Subcutaneous abdominal adipose tissue (tissue), 5 donors: ENCODE results near the gene GAB2.

ENCODE experiments used
- H3K27ac ChIP-seq: one replicate; pipeline ENCODE4 v1.7.0; 2013; ENCODE audit warnings: low read depth, mild to moderate bottlenecking, inconsistent platforms, low read length, moderate library complexity
- H3K27me3 ChIP-seq, 5 donors: one replicate each; pipeline ENCODE4 v1.7.0; 2013; ENCODE audit warnings: low read length in 5 of 5, inconsistent platforms in 1 of 5; ENCODE audit not compliant: control insufficient read depth in 5 of 5, insufficient read depth in 4 of 5
- H3K36me3 ChIP-seq, 5 donors: one replicate each; pipeline ENCODE4 v1.7.0; 2013; ENCODE audit warnings: low read length in 5 of 5; ENCODE audit not compliant: control insufficient read depth in 5 of 5, insufficient read depth in 5 of 5
- H3K4me1 ChIP-seq, 5 donors: one replicate each; pipeline ENCODE4 v1.7.0; 2013; ENCODE audit warnings: low read length in 5 of 5, mild to moderate bottlenecking in 3 of 5, moderate library complexity in 1 of 5; ENCODE audit not compliant: control insufficient read depth in 5 of 5, insufficient read depth in 5 of 5
- H3K4me3 ChIP-seq, 5 donors: one replicate each; pipeline ENCODE4 v1.7.0; 2013; ENCODE audit warnings: low read length in 5 of 5, low read depth in 1 of 5
- H3K9ac ChIP-seq, 5 donors: one replicate each; pipeline ENCODE4 v1.7.0; 2013; ENCODE audit warnings: low read length in 5 of 5, mild to moderate bottlenecking in 4 of 5, moderate library complexity in 3 of 5
- H3K9me3 ChIP-seq, 5 donors: one replicate each; pipeline ENCODE4 v1.7.0; 2013; ENCODE audit warnings: low read length in 5 of 5; ENCODE audit not compliant: control insufficient read depth in 5 of 5
- donor health status: healthy.
- donor health status: healthy.
- donor health status: healthy.
- donor health status: healthy.
- donor health status: healthy.

Gene GAB2

GRCh38 chr11:78254268-78254667 is 163.4 kb downstream of the GAB2 start:
- no peak overlapping the region for H3K9ac ChIP-seq
- no peak overlapping the region for H3K4me3 ChIP-seq
- H3K36me3 ChIP-seq = peaks cover 5 to 12% (median 8%) of the 10 kb centered on the region in 5 donors
- H3K27me3 ChIP-seq = no peaks in the 10 kb centered on the region
- peaks cover 5 to 45% (median 33%) of the 10 kb centered on the region in 5 donors for H3K4me1 ChIP-seq
- no peak overlapping the region for H3K27ac ChIP-seq
- H3K9me3 ChIP-seq = no peaks in the 10 kb centered on the region

- Histone ChIP-seq H3K9ac (no peak overlapping the region), H3K4me1 (peaks cover 5 to 45% (median 33%) of the 10 kb centered on the region in 5 donors), H3K4me3 (no peak overlapping the region), H3K36me3 (peaks cover 10 to 17% (median 13%) of the 10 kb centered on the region in 5 donors), H3K27me3 (no peaks in the 10 kb centered on the region), H3K9me3 (no peaks in the 10 kb centered on the region), H3K27ac (no peak overlapping the region)
These were observed 163.8 kb downstream of the GAB2 start for GRCh38 chr11:78253797-78254196.

GRCh38 chr11:78251083-78251775 is 166.4 kb downstream of the GAB2 start:
- Histone ChIP-seq H3K9me3 (no peaks in the 10 kb centered on the region), H3K27ac (peak overlapping the region; percentile 2), H3K9ac (no peak overlapping the region), H3K27me3 (no peaks in the 10 kb centered on the region), H3K4me3 (no peak overlapping the region), H3K36me3 (peaks cover 16 to 31% (median 22%) of the 10 kb centered on the region in 5 donors), H3K4me1 (peaks cover 0 to 29% (median 16%) of the 10 kb centered on the region in 5 donors)

GRCh38 chr11:78250099-78250498 is 167.5 kb downstream of the GAB2 start:
- Histone ChIP-seq H3K27ac (no peak overlapping the region), H3K4me3 (no peak overlapping the region), H3K9ac (no peak overlapping the region), H3K36me3 (peaks cover 16 to 31% (median 22%) of the 10 kb centered on the region in 5 donors), H3K27me3 (no peaks in the 10 kb centered on the region), H3K4me1 (peaks cover 0 to 26% (median 16%) of the 10 kb centered on the region in 5 donors), H3K9me3 (no peaks in the 10 kb centered on the region)

- Histone ChIP-seq H3K27ac (no peak overlapping the region), H3K27me3 (no peaks in the 10 kb centered on the region), H3K9ac (no peak overlapping the region), H3K4me3 (no peak overlapping the region), H3K36me3 (peaks cover 16 to 31% (median 22%) of the 10 kb centered on the region in 5 donors), H3K9me3 (no peaks in the 10 kb centered on the region), H3K4me1 (peaks cover 0 to 32% (median 28%) of the 10 kb centered on the region in 5 donors)
These were observed 168.7 kb downstream of the GAB2 start for GRCh38 chr11:78248903-78249302.

- H3K36me3 ChIP-seq = peaks cover 16 to 31% (median 22%) of the 10 kb centered on the region in 5 donors
- peaks cover 0 to 33% (median 28%) of the 10 kb centered on the region in 5 donors for H3K4me1 ChIP-seq
- no peak overlapping the region for H3K27ac ChIP-seq
- no peak overlapping the region for H3K9ac ChIP-seq
- no peaks in the 10 kb centered on the region for H3K27me3 ChIP-seq
- no peak overlapping the region for H3K4me3 ChIP-seq
- H3K9me3 ChIP-seq = no peaks in the 10 kb centered on the region
These were observed 169.4 kb downstream of the GAB2 start for GRCh38 chr11:78248191-78248590.

GRCh38 chr11:78244546-78245255 is 172.9 kb downstream of the GAB2 start:
- peaks cover 0 to 11% (median 9%) of the 10 kb centered on the region in 5 donors for H3K4me1 ChIP-seq
- peaks cover 0 to 10% (median 6%) of the 10 kb centered on the region in 5 donors for H3K9me3 ChIP-seq
- H3K36me3 ChIP-seq = peaks cover 13 to 23% (median 19%) of the 10 kb centered on the region in 5 donors
- H3K9ac ChIP-seq = no peak overlapping the region
- H3K4me3 ChIP-seq = no peak overlapping the region
- no peaks in the 10 kb centered on the region for H3K27me3 ChIP-seq
- H3K27ac ChIP-seq = peak overlapping the region; percentile 6

GRCh38 chr11:78244080-78244479 is 173.5 kb downstream of the GAB2 start:
- H3K9ac ChIP-seq = no peak overlapping the region
- no peaks in the 10 kb centered on the region for H3K27me3 ChIP-seq
- H3K4me3 ChIP-seq = no peak overlapping the region
- peak overlapping the region; percentile 6 for H3K27ac ChIP-seq
- H3K36me3 ChIP-seq = peaks cover 7 to 17% (median 15%) of the 10 kb centered on the region in 5 donors
- H3K9me3 ChIP-seq = peaks cover 0 to 10% (median 6%) of the 10 kb centered on the region in 5 donors
- H3K4me1 ChIP-seq = peaks cover 0 to 11% (median 9%) of the 10 kb centered on the region in 5 donors

GRCh38 chr11:78241475-78241874 is 176.1 kb downstream of the GAB2 start:
- Histone ChIP-seq H3K4me3 (no peak overlapping the region), H3K4me1 (peaks cover 0 to 11% (median 9%) of the 10 kb centered on the region in 5 donors), H3K27me3 (no peaks in the 10 kb centered on the region), H3K9me3 (peaks cover 0 to 10% (median 6%) of the 10 kb centered on the region in 5 donors), H3K9ac (no peak overlapping the region), H3K36me3 (peaks cover 0 to 4% (median 1%) of the 10 kb centered on the region in 5 donors), H3K27ac (no peak overlapping the region)

GRCh38 chr11:78239781-78240180 is 177.8 kb downstream of the GAB2 start:
- H3K36me3 ChIP-seq = peaks cover 0 to 4% (median 0%) of the 10 kb centered on the region in 5 donors
- H3K27ac ChIP-seq = no peak overlapping the region
- no peak overlapping the region for H3K4me3 ChIP-seq

More at GRCh38 chr11:78239781-78240180, 177.8 kb downstream of the GAB2 start:
- Histone ChIP-seq H3K9ac (no peak overlapping the region), H3K4me1 (peaks cover 0 to 8% (median 7%) of the 10 kb centered on the region in 5 donors), H3K9me3 (peaks cover 0 to 10% (median 6%) of the 10 kb centered on the region in 5 donors), H3K27me3 (no peaks in the 10 kb centered on the region)
